ENCODE measurements around the gene RAB44. TPM values are rescaled to one million over a fixed set of nuclear protein-coding genes. Genes with fewer than 3 reads are reported as not detected.
A peak's percentile ranks its signal among the peaks of the same experiment; 100 is the strongest.

RAB44 gene
- total and polyA plus RNA-seq, 2 donors (not counting 1 experiment from before 2014, with no cell fraction given), result 0.15 to 0.16 TPM

- Histone ChIP-seq H2AFZ (ENCODE audit: insufficient read depth, low read depth, low read length, poor library complexity, severe bottlenecking) (no peak overlapping the region), H3K9ac (ENCODE audit: low read length) (no peak overlapping the region), H3K9me3 (ENCODE audit: control extremely low read depth in 1 of 3, control insufficient read depth in 2 of 3, insufficient read depth in 1 of 3, low read length in 2 of 3) (no peaks in the 10 kb centered on the region), H3K4me2 (replicated peaks; ENCODE audit: low read depth, low read length, poor library complexity, severe bottlenecking) (peak overlapping the region; percentile 45), H3K27ac (ENCODE audit: low read length in 2 of 2) (no peak overlapping the region), H3K79me2 (ENCODE audit: control insufficient read depth, insufficient read depth, low read length) (no peaks in the 10 kb centered on the region), H3K27me3 (replicated peaks in 1 of 4; ENCODE audit: control extremely low read depth in 1 of 4, control insufficient read depth in 3 of 4, insufficient read depth in 4 of 4, low read length in 3 of 4) (peaks cover 0 to 4% (median 0%) of the 10 kb centered on the region in 4 experiments), H3K4me1 (ENCODE audit: control insufficient read depth in 2 of 2, insufficient read depth in 2 of 2, low read length in 2 of 2) (peaks cover 21 to 28% of the 10 kb centered on the region in 2 donors), H3K4me3 (ENCODE audit: control extremely low read depth in 1 of 5, extremely low read depth in 1 of 5, insufficient read depth in 1 of 5, low read depth in 2 of 5, low read length in 4 of 5) (no peak overlapping the region), H4K20me1 (ENCODE audit: control insufficient read depth, insufficient read depth, low read length, poor library complexity, severe bottlenecking) (no peaks in the 10 kb centered on the region), H3K36me3 (replicated peaks in 1 of 2; ENCODE audit: control extremely low read depth in 1 of 2, control insufficient read depth in 1 of 2, extremely low read depth in 1 of 2, insufficient read depth in 2 of 2, low read length in 1 of 2) (no peaks in the 10 kb centered on the region)
- peak overlapping the region; percentile 34 for H3K4me3 Mint-ChIP-seq
- peaks cover 15% of the 10 kb centered on the region for H3K27me3 Mint-ChIP-seq
- H3K9me3 Mint-ChIP-seq (ENCODE audit: insufficient read depth), result no peaks in the 10 kb centered on the region
- H3K4me1 Mint-ChIP-seq, result peaks cover 27% of the 10 kb centered on the region
- WGBS (ENCODE audit: insufficient coverage), result 25% methylated on average over 8 of the region's 8 CpGs
- TF ChIP-seq EZH2 (IDR thresholded peaks at IDR 0.05; ENCODE audit: borderline replicate concordance, insufficient read depth, low read depth, low read length, poor library complexity, severe bottlenecking) (no peak), CTCF (IDR thresholded peaks at IDR 0.05) (no peak)
- ChIA-PET POLR2A (no interaction called here), CTCF (interaction anchor here (0.6 to 7.8 kb wide), 11 partner anchors 9 to 441 kb away, joined by 3 to 123 read pairs (median 5); no protein-coding TSS in a partner anchor)
- ATAC-seq (ENCODE audit: low read depth) (peak; percentile 56), DNase-seq (no peak)
- no peak overlapping the region for H3K27ac Mint-ChIP-seq
- intact Hi-C loops (cut with micrococcal nuclease), result loop anchor here (5.0 kb wide), 1 partner anchor 359 kb away; no protein-coding TSS in a partner anchor
Observed at GRCh38 chr6:36781669-36782068, 84.0 kb downstream of the RAB44 start.

Small RNA genes lying within 50 kb of the gene (small RNA-seq; reads per million reads assigned to genes)
- not detected for gene RF00019 (ENCODE audit: insufficient read length, low read depth, low replicate concordance)

Other genes with a start within 250 kb of the RAB44 start
- 67.4 and 71.8 TPM in 2 replicates for gene STK38, start 150.3 kb upstream of the RAB44 start, total RNA-seq
- 26.1 and 29.7 TPM in 2 replicates for gene STK38, start 150.3 kb upstream of the RAB44 start, polyA plus RNA-seq
- 316 and 331 TPM in 2 replicates for gene SRSF3, start 103.5 kb upstream of the RAB44 start, total RNA-seq
- 642 and 851 TPM in 2 replicates for gene SRSF3, start 103.5 kb upstream of the RAB44 start, polyA plus RNA-seq
- gene CDKN1A, start 19.1 kb upstream of the RAB44 start, total RNA-seq, result 45.5 and 47.2 TPM in 2 replicates
- gene CDKN1A, start 19.1 kb upstream of the RAB44 start, polyA plus RNA-seq, result 352 and 542 TPM in 2 replicates
- 49.8 and 51.4 TPM in 2 replicates for gene CPNE5, start 141.6 kb downstream of the RAB44 start, total RNA-seq
- gene CPNE5, start 141.6 kb downstream of the RAB44 start, polyA plus RNA-seq, result 125 and 357 TPM in 2 replicates
- gene PPIL1, start 177.0 kb downstream of the RAB44 start, total RNA-seq, result 7.0 and 10.5 TPM in 2 replicates
- gene PPIL1, start 177.0 kb downstream of the RAB44 start, polyA plus RNA-seq, result 1.7 and 2.9 TPM in 2 replicates
- gene C6orf89, start 188.1 kb downstream of the RAB44 start, total RNA-seq, result 34.2 and 35.3 TPM in 2 replicates
- 11.3 and 13.0 TPM in 2 replicates for gene C6orf89, start 188.1 kb downstream of the RAB44 start, polyA plus RNA-seq